A204.1 (cell line): ENCODE results near the gene L3MBTL3.
"Not testable (repeated sequence)": the region's sequence is repeated elsewhere in the genome, so short reads cannot be mapped to it uniquely, and the experiment has no call there.

Source experiments
- FAIRE-seq: peaks from 2 replicates; lab custom pipeline; 2012; peaks lifted over from hg19 to GRCh38; lab: Jason Lieb, UNC

L3MBTL3 gene

DNA sequence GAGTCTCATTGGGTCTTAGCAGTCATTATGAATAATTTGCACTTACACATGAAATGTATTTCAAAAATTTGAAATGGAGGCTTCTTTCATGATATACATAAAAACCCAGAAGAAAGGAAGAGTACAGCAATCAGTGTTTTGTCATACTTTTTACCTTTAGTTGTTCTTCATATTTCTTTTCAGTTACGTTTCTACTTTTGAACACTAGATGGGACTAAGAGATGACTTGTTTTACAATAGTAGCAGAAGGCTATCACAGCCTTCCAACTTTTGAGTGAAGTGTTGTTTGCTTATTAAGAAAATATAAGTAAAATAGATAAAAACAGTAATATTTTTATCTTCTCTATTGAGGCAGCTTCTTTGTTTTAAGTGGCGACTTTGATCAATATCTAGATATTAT lies 58.1 kb downstream of the L3MBTL3 start:
- FAIRE-seq = peak; percentile 61

DNA sequence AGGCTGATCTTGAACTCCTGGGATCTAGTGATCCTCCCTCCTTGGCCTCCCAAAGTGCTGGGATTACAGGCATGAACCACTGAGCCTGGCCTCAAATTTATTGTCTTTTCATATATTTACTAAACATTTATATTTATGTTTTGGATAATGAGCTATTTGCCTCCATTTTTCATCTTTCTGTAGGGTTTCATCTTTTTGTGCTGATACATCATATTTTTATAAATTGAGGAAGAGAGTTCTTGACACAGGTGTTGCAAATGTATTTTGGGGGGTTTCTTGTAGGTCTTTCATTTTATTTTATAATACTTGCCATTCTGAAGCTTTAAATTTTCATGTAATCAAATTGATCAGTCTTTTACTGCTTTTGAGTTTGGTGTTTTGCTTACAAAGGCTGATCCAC lies 72.4 kb downstream of the L3MBTL3 start:
- FAIRE-seq = no peak

DNA sequence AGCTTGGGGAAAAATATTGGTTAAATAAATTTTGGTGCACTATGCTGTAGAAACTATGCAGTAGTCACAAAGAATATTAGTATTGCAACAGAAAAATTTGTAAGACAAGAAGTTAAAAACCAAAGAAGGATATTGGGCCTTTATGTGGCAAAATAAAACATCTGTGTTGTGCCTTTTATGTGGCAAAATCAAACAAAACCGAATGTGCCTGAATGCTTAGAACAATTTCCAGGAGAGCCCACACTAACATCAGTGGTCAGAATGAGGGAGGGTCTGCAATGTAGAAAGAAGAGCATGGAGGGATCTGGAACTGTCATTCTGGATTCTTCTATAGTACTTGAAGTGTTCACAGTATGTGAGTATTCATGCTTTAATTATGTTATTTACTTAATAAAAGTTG lies 75.2 kb downstream of the L3MBTL3 start:
- FAIRE-seq = no peak

DNA sequence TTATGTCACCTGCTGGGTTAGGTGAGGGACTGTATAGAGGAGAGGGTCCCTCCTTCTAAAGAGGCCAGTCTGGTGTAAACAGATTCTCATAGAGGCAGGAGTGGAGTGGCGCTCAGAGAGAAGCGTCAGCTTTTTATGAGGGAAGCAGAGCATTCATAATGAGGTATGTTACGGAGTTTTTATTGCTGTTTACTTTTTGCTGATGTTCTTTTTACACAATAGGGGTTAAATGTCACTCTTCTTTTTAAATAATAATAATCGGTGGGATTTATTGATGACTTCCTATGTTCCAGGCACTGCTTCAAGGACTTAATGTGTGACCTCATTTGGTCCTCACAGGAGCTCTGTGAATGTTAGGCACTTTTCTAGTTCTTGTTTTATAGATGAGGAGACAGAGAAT lies 79.9 kb downstream of the L3MBTL3 start:
- FAIRE-seq = no peak

DNA sequence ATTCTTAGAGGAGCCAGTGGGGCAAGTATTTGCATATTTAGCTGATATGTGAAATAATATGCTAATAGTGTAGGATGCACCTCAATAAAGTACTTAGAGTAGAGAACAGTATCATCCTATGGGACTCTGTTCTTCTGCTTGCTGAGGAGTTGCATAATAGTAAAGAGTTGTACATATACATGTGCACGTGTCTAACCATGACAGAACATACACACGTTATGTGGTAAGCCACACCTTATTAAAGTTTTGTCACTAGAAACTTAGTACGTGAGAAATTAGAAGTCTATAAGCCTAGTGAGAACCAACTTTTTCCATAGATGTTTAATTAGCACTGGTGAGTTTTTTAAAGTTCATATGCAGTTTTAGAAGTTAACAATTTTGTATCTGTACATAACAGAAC lies 80.7 kb downstream of the L3MBTL3 start:
- FAIRE-seq = no peak

DNA sequence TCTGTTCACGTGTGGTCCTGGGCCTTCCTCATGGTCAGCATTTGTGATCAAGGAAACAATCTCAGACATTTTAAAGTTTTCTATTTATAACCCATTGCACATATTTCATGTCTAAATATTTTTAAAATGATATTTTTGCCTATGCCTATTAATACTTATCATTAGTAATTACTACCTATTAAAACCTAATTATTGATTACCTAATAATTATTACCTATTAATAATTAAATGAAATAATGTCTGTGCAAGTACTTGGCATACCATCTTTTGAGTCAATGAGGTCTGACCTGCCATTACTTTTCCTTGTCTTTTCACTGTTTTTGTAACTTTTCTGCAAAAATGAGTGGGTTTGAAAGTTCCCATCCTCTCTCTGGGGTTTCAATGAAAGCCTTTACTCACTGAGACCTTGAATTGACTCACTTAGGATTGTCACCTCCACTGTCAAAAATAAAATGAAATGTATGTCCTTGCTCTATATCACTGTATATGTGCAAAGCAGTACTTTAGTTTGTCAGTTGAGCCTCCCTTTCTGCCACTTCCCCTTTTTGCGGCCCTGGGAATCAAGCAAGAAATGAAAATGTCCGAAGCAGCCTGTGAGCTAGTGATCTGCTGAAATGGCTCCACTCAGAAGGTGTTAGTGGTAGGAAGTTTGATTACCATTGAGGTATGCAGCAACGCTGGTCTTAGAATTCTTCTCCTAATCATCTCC lies 87.8 kb downstream of the L3MBTL3 start:
- no peak for FAIRE-seq

DNA sequence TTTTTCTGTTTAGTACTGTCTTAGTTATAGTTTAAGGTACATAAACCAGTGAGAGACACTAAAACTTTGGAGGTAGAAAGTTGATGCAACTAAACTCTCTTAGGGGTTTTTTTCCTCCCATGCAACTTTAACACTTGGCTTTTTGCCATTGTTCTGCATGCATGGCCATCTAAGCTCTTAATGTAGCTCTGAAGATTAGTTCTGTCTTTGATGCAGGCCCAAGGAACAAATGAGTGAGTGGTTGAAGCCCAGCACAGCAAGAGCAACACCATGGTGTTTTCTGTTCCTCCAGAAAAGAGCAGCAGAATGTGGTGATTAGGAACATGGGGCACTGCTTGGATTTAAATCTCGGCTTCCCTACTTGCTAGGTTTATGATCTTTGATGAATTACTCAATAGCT lies 89.3 kb downstream of the L3MBTL3 start:
- no peak for FAIRE-seq

DNA sequence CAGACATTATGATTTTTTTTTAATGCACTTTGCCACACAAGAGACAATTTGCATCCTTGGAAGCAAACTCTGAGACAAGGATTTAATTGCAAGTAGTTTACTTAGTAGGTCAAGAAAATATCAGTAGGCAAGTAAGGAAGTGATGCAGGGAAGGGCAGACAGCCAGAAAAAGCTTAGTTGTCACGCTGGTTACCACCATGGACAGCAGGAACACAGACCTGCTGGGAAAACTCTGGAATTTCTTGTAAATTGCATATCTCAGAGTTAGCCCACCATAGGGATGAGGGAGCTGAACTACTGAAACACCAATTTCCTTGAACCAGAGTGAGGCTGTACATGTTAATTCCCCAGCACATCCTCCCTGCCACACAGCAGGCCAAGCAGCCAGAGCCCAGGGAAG lies 92.7 kb downstream of the L3MBTL3 start:
- no peak for FAIRE-seq

DNA sequence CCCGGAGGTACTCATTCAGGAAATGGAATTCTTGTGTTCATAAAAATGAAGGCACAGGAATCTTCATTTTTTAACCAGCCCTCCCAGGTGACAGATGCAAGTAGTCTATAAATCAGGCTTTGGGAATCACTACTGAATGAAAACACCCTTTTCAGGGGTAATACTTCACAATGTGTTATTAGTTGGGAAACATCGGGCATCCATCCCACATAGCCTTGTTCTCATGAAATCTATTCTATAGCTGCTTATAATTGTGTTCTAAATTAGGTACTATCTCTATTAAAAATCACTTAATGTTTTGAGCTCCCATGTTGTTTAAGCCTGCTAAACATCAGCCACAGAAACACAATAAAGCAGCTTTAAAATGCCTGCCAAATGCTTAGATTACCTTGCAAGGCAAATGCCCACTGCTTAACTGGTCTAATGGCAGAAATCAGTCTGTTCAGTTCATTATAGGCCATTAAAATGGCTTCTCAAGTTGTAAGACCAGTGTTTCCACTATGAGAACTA lies 94.9 kb downstream of the L3MBTL3 start:
- no peak for FAIRE-seq

DNA sequence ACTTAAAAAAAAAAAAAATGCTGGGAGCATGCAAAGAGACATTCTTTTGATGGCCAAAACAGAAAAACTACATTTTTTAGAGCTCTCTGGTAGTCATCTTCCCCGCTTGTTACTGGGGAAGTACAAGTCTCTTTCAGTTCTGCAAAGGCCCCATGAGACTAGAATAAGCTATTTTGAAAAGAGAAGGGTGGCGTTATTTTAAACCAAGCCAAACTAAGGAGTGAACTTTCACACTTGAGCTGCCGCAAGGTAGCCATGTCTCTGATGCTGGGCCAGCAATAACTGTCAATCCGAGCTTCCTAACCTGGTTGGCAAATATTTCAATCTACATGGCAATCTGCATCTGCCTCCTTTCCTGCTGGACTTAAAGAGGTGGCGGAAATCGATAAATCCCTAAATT lies 96.7 kb downstream of the L3MBTL3 start:
- no peak for FAIRE-seq

DNA sequence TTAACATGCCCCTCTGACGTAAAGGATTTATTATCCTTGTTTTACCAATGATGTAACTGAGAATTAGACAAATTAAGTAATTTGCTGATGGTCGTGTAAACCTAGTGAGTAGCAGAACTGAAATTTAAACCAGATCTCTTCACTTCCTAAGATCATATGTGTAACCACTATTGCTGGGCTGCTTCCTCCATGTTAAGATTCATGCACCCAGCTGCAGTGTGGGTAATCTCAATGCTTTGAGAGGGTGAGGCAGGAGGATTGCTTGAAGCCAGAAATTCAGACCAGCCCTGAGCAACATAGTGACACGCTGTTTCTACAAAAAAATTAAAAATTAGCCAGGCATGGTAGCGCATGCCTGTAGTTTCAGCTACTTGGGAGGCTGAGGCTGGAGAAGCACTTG lies 97.9 kb downstream of the L3MBTL3 start:
- FAIRE-seq = no peak

DNA sequence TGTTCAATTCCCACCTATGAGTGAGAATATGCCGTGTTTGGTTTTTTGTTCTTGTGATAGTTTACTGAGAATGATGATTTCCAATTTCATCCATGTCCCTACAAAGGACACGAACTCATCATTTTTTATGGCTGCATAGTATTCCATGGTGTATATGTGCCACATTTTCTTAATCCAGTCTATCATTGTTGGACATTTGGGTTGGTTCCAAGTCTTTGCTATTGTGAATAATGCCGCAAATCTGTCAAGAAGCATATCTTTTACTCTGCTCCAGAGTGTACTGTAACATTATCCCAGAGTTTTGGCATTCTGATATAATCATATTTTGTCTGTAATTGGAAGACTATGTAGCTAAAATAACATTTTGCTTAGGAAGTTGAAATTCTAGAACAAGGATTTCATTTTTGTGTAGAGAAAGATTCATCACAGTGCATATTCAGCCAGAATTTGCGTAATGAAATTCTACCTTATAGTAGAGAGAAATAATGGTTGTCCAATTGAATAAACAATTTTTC lies 98.9 kb downstream of the L3MBTL3 start:
- FAIRE-seq = not testable (repeated sequence)

DNA sequence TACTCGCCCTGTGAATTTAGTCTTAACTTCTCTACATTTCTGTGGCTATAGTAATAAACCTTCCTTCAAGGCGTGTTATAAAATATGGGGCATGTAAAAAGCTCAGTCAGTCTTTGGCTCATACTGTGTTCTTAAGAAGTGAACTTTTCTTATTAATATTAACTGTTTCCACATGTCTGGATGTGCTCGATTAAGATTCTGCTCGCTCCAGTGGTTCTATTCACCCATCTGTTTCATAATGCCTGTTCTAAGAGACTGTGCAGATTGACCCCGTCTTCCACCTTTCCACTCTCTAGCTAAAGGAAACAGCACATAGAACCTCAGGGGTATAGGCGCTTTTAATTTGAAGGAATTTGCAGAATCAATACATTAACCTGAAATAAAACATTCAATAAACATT lies 99.9 kb downstream of the L3MBTL3 start:
- FAIRE-seq = no peak

DNA sequence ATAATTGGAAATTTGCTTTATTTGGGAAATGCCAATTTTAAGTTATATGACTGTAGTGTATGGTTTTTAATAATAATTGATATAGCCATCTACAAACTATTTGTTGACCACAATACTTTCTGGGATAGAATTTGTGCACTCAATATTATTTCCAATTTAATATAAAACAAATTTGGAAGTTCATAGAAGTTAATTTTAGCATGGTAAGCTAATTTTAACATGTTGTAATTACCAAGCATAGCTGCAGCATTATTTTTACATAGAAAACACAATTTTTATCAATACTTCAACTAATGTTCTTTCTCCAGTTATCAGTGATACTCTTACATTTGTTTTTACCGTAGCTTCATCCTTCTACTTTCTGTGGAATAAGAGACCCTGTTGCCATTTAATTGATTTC lies 100.8 kb downstream of the L3MBTL3 start:
- FAIRE-seq = no peak

DNA sequence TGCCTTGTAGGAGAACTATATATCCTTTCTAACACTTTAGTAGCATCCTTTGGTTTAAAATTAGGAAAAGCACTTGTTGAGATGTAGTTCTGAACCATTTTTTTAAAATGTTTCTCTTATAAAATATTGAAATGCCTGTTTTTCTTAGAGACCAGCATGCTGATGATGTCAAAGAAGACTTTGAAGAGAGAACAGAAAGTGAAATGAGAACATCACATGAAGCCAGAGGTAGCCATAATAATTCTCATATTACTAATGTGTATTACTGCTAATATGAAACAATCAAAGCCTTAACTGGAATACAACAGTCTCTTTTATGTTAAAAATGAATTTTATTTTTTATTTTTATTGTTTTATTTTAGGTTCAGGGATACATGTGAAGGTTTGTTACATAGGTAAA lies 102.3 kb downstream of the L3MBTL3 start:
- no peak for FAIRE-seq

DNA sequence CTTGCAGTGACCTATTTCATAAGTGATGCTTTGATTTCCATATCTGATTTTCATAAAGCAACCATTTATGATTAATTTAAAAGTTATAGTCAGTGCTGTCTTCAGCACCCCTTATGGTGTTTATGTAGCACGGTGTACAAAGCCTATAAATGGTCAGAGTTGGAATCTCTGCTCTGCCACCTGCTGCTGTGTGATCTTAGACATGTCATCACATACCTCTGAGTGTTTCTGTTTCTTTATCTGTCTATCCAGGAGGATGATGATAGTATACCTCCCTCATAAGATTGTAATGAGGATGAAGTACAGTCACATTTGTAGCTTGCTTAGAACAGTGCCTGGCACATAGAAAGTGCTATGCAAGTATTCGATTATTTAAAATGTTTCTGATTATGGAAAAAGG lies 103.9 kb downstream of the L3MBTL3 start:
- FAIRE-seq = no peak

DNA sequence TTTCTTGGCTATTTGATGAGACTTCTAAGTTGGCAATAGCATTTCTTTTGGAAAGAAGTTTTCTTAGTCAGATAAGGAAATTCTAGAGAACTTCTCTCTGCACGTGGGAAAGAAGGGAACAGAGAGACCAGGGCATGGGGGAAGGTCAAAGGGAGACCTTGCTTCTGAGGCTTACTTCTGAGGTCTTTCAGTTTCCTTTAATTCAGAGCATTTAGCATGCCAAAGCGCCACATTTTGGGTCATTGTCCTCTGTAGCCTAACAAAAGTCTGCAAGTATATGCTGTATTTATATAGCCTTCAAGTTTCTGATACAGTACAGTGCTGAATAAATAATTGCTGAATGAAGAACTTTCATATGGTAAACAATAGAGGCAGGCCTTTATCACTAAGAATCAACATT lies 108.8 kb downstream of the L3MBTL3 start:
- no peak for FAIRE-seq

DNA sequence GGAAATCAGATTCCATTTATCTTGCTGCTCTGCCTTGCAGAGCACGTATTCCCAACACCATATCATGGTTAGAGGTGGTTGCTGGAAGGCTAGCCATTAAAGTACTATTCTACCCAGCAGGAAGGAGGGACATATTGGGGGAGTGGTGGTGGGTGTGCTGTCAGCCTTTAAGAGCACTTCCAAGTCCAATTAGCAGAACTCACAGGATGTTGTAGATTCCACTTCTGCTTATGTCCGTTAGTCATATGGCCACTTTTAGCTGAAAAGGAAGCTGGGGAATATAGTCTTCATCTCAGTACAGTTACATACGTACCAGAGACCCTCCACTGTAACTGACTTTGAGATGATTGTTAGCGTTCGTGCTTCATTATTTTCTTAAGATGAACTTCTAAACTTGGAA lies 109.9 kb downstream of the L3MBTL3 start:
- no peak for FAIRE-seq

DNA sequence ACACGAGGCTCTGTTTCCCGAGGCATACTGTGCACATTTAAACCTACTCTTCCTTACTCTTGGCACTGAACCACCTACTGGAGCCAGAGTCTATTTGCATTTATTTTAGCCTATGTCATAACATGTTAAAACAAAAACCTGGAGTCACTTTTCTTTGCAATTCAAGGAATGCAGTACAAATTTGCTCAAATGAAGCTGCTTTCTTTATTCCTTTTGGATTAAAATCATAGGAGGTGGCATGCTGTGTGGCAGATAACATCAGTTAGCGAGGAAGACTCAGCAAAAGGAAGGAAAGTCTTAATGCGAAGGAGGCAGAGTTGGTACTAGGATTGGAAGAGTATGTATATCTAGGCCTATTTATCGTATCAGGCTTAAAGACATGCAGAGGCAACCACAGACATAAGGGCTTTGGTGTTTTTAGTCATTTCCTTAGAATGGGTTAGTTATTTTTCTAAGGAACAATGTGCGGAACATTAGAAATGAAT lies 111.4 kb downstream of the L3MBTL3 start:
- FAIRE-seq = no peak

DNA sequence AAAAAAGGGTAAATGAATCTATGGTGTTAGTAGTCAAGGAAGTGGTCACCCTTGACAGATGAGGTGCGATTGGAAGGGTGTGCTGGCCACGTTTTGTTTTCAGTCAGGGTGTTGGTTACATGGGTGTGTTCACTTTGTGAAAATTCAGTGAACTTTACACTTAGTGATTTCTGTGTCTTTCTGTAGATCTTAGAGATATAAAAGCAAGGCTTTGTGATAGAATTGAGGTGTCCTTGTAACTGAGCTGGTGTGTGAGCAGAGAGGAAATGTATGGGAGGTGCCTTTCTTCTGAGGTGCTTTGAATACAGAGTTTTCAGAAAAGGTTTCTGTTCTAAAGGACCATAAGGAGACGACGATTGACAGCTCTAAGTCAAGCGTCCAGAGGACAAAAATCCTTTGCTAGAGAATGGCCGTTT lies 113.9 kb downstream of the L3MBTL3 start:
- FAIRE-seq = no peak

DNA sequence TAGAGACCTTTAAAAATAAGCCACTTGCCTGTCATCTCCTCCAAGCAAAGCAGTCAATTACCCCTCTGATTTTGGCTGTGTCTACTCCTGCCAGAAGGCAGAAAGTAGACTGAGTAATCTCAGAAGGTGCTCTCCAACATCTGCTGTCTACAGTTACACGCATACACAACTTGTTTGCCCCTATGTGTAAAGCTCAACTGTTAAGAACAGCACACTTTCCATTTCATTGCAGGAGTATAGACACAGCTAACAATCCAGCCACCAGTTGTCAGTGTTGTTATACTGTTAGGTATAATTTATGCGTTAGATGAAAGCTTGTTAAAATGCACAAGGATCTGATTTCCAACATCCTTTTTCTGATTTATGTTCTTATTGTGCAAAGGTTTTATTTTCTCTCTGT lies 116.2 kb downstream of the L3MBTL3 start:
- FAIRE-seq = no peak

DNA sequence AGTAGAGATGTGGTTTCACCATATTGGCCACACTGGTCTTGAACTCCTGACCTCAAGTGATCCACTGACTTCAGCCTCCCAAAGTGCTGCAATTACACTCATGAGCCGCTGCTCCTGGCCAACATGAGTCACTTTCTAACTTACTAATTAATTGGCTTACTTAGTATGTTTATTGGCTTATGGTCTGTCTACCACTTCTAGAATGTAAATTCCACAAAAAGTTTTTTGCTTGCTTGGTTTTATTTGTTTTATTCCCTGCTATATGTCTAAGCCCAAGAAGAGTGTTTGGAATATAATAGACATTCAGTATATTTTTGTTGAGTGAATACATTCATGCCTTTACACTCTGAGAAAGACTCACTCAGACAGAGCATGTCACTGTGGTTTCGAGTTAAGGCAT lies 118.4 kb downstream of the L3MBTL3 start:
- no peak for FAIRE-seq

DNA sequence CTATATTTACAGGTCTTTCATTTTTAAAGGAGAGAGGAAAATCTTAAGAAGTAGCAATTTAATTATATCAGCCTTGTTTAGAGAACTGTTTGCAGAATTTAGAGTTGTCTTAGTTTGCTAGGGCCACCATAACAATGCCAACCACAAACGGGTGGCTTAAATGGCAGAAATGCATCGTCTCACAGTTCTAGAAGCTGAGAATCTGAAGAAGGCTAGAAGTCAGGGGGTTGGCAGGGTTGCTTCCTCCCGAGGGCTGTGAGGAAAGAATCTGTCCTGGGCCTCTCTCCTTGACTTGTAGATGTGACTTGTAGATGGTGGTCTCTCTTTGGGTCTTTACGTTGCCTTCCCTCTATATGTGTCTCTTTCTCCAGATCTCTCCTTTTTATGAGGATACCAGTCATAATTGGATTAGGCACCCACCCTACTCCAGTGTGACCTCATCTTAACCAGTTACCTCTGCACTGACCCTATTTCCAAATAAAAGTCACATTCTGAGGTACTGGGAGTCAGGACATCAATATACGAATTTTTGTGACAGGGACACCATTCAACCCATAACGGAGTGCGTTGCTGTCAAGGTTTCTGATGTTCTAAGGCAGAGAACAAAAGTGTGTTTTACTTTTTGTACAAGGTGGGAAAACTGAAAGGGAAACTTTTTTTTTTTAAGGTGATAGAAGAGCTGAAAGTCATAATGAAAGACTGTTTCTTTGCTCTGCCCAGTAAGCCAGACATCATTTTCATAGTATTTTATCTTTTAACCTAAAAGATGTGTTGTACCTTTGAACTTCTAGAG lies 119.9 kb downstream of the L3MBTL3 start:
- FAIRE-seq = no peak

DNA sequence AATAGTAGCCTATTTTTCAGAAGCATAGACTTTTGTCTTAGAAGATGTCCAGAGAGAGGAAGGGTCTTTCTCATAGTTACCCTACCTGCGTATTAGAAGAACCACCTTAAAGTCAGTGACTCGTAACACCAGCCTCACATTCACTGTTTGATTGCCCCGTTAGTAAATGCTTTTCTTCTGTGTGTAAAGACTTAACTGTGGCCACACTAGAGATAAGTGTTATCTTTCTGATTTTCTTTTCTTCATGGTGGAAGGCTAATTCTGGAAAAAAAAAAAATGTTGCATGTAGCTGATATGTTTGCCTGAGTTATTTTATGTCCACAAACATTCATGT lies 120.5 kb downstream of the L3MBTL3 start:
- no peak for FAIRE-seq
